Measurements from ENCODE around the gene ZNF785.
A peak's percentile ranks its signal among the peaks of the same experiment; 100 is the strongest.

The ZNF785 gene

GRCh38 chr16:30535106-30535776 lies 50.3 kb downstream of the ZNF785 start:
- Mint-ChIP-seq H3K9me3 (no peaks in the 10 kb centered on the region), H3K4me1 (ENCODE audit: low read depth in 2 of 2) (peaks cover 18 to 19% of the 10 kb centered on the region in 2 donors), H3K4me3 (peak overlapping the region; percentile 97 to 99), H3K27me3 (no peaks in the 10 kb centered on the region), H3K36me3 (ENCODE audit: insufficient read depth) (peaks cover 26% of the 10 kb centered on the region), H3K27ac (peak overlapping the region; percentile 97 to 98)
- DNase-seq = no peak
- ATAC-seq (replicated peaks) = peak; percentile 31

- H3K36me3 Mint-ChIP-seq (ENCODE audit: insufficient read depth) = peaks cover 26% of the 10 kb centered on the region
Observed at GRCh38 chr16:30534368-30535105, 51.0 kb downstream of the ZNF785 start, which contains the start of gene ZNF747. ZNF747 (minus strand) TSS chr16:30534858; CDS start chr16:30534679, 179 bp downstream.

GRCh38 chr16:30533748-30534367 lies 51.6 kb downstream of the ZNF785 start:
- DNase-seq = no peak
- ATAC-seq (replicated peaks) = no peak

More at GRCh38 chr16:30534368-30535105, 51.0 kb downstream of the ZNF785 start, which contains the start of gene ZNF747:
- Mint-ChIP-seq H3K9me3 (no peaks in the 10 kb centered on the region), H3K4me3 (peak within 1 kb of the TSS; percentile 97 to 99), H3K27ac (peak within 1 kb of the TSS; percentile 97 to 98), H3K27me3 (no peaks in the 10 kb centered on the region), H3K4me1 (ENCODE audit: low read depth in 2 of 2) (peaks cover 18 to 19% of the 10 kb centered on the region in 2 donors)
- peak; percentile 86 to 90 (median 88) for DNase-seq
- peak; percentile 81 for ATAC-seq (replicated peaks)

GRCh38 chr16:30533146-30533522 lies 52.4 kb downstream of the ZNF785 start:
- no peaks in the 10 kb centered on the region for H3K27me3 Mint-ChIP-seq

More at GRCh38 chr16:30533748-30534367, 51.6 kb downstream of the ZNF785 start:
- peak overlapping the region; percentile 97 to 98 for H3K27ac Mint-ChIP-seq
- peaks cover 26% of the 10 kb centered on the region for H3K36me3 Mint-ChIP-seq (ENCODE audit: insufficient read depth)
- H3K4me3 Mint-ChIP-seq = peak overlapping the region; percentile 97 to 99
- no peaks in the 10 kb centered on the region for H3K27me3 Mint-ChIP-seq
- peaks cover 18 to 19% of the 10 kb centered on the region in 2 donors for H3K4me1 Mint-ChIP-seq (ENCODE audit: low read depth in 2 of 2)
- H3K9me3 Mint-ChIP-seq = no peaks in the 10 kb centered on the region

GRCh38 chr16:30532285-30533145 lies 53.0 kb downstream of the ZNF785 start:
- Mint-ChIP-seq H3K27ac (peak overlapping the region; percentile 69 to 98), H3K27me3 (no peaks in the 10 kb centered on the region), H3K9me3 (no peaks in the 10 kb centered on the region), H3K4me1 (ENCODE audit: low read depth in 2 of 2) (peaks cover 24 to 26% of the 10 kb centered on the region in 2 donors), H3K36me3 (ENCODE audit: insufficient read depth) (peaks cover 19% of the 10 kb centered on the region), H3K4me3 (peak overlapping the region; percentile 56 to 79)
- ATAC-seq (replicated peaks) (no peak), DNase-seq (no peak)

More at GRCh38 chr16:30533146-30533522, 52.4 kb downstream of the ZNF785 start:
- DNase-seq (no peak), ATAC-seq (replicated peaks) (no peak)
- Mint-ChIP-seq H3K4me1 (ENCODE audit: low read depth in 2 of 2) (peaks cover 18 to 22% of the 10 kb centered on the region in 2 donors), H3K4me3 (peak overlapping the region; percentile 56 to 79), H3K9me3 (no peaks in the 10 kb centered on the region), H3K36me3 (ENCODE audit: insufficient read depth) (peaks cover 20% of the 10 kb centered on the region), H3K27ac (peak overlapping the region in 1 of 2 donors; percentile 98)
